ENCODE measurements around the gene MESP1. TPM values are rescaled to one million over a fixed set of nuclear protein-coding genes. Genes with fewer than 3 reads are reported as not detected.

MESP1 gene
- total RNA-seq, 1 experiment from 2014 or later, result 1.5 TPM

DNA sequence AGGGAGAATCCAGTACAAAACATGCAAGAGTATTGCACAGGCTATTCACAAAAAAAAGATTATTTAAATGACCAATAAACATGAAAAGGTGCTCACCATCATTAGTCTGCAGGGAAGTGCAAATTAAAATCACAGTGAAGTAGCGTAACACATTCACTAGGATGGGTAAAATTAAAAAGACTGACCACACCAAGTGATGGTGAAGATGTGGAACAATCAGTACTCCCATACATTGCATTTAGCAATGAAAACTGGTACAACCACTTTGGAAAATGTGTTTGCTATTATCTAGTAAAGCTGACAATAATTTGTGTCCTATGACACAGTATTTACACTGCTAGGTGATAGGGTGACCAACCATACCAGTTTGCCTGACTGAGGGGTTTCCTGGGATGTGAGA lies 26.4 kb downstream of the MESP1 start:
- DNase-seq (ENCODE audit: low spot score), result no peak

DNA sequence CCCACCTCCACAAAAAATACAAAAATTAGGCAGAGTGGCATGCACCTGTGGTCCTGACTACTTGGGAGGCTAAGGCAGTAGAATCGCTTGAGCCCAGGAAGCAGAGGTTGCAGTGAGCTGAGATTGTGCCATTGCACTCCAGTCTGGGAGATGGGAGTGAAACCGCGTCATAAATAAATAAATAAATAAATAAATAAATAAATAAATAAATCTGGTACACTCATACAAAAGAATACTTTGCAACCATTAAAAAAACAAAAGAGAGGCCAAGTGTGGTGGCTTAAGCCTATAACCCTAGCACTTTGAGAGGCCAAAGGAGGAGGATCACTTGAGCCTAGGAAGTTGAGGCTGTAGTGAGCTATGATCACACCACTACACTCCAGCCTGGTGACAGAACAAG lies 28.0 kb downstream of the MESP1 start:
- no peak for DNase-seq (ENCODE audit: low spot score)

DNA sequence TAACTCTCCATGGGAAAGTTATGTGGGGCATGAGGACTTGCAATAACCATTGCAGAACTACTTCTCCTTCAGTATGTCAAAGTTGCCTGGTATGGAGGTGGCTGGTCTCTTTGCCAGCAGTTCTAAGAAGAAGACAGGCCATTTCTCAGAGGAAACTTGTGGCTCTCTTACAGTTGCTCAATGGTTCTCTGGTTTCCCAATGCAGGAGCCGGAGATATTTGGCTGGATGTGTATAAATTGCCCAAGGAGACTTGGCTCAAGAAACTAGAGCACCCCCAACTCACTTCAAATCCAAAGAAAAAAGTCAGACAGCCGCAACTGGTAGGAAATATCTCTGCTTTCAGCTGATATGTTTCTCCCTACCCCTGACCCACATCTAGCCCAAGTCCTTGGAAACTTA lies 36.3 kb downstream of the MESP1 start:
- DNase-seq (ENCODE audit: low spot score), result no peak

DNA sequence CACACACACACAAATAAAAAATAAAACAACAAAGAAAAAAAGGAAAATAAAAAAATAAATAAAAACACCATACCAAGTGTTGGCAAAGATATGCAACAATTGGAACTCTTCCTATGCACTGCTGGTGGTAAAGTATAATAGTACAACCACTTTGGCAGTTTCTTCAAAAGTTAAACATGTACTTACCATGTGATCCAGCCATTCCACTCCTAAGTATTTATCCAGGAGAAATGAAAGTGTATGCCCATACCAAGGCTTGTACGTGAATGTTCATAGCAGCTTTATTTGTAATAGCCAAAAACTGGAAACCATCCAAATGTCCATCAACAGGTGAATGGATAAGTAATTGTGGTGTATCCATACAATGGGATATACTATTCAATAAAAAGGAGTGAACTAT lies 43.5 kb downstream of the MESP1 start:
- no peak for DNase-seq (ENCODE audit: low spot score)

DNA sequence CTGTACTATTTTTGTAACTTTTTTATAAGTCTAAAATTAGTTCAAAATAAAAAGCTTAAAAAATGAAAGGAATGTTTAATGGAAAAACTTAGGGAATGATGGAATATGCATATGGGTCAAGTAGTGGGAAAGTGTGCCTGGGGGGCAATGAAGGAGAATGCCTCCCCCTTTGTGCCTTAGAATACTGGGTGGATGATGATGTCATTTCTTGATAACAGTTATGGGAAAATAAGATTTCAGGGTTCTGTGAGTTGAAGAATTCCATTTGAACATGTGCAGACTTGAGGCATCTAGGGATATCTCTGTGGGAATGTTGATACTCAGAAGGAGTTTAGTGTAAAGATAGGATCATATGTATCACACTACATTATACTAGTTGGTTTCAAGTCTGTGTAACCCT lies 46.6 kb downstream of the MESP1 start:
- DNase-seq (ENCODE audit: low spot score), result no peak

Other genes with a start within 250 kb of the MESP1 start
- gene TICRR, start 175.8 kb downstream of the MESP1 start, total RNA-seq (2014; rRNA removed; shearing (Covaris generic)), result 6.4 and 7.0 TPM in 2 replicates
- gene KIF7, start 95.8 kb downstream of the MESP1 start, total RNA-seq (2014; rRNA removed; shearing (Covaris generic)), result 0.88 and 1.3 TPM in 2 replicates
- gene PLIN1, start 71.9 kb downstream of the MESP1 start, total RNA-seq (2014; rRNA removed; shearing (Covaris generic)), result not detected in 2 replicates
- 6.3 and 7.2 TPM in 2 replicates for gene PEX11A, start 60.5 kb downstream of the MESP1 start, total RNA-seq (2014; rRNA removed; shearing (Covaris generic))
- gene WDR93, start 60.4 kb downstream of the MESP1 start, total RNA-seq (2014; rRNA removed; shearing (Covaris generic)), result 0.17 TPM in 1 of 2 replicates, not detected in the other
- gene MESP2, start 25.1 kb upstream of the MESP1 start, total RNA-seq (2014; rRNA removed; shearing (Covaris generic)), result not detected in 2 replicates
- 1.7 and 3.6 TPM in 2 replicates for gene ANPEP, start 63.6 kb upstream of the MESP1 start, total RNA-seq (2014; rRNA removed; shearing (Covaris generic))
- 67.8 and 81.9 TPM in 2 replicates for gene AP3S2, start 142.7 kb upstream of the MESP1 start, total RNA-seq (2014; rRNA removed; shearing (Covaris generic))
- gene ARPIN, start 161.7 kb upstream of the MESP1 start, total RNA-seq (2014; rRNA removed; shearing (Covaris generic)), result 7.3 and 8.9 TPM in 2 replicates